ENCODE data around the gene APEX1.
A peak's percentile ranks its signal among the peaks of the same experiment; 100 is the strongest.

APEX1 gene

GRCh38 chr14:20485900-20486299 is 30.9 kb downstream of the APEX1 start:
- no peaks in the 10 kb centered on the region for H3K27me3 ChIP-seq (ENCODE audit: control insufficient read depth, insufficient read depth, low read length)
- no peak overlapping the region for H3K9ac ChIP-seq (ENCODE audit: low read length)
- H3K36me3 ChIP-seq (ENCODE audit: control insufficient read depth, low read depth, low read length), result no peaks in the 10 kb centered on the region
- H3K4me1 ChIP-seq (ENCODE audit: control insufficient read depth, low read depth, low read length), result peaks cover 22% of the 10 kb centered on the region
- H3K4me3 ChIP-seq (ENCODE audit: low read length), result no peak overlapping the region
- H3K9me3 ChIP-seq (ENCODE audit: control insufficient read depth, low read depth, low read length), result no peaks in the 10 kb centered on the region
- H3K27ac ChIP-seq (ENCODE audit: low read length), result no peak overlapping the region

GRCh38 chr14:20486684-20487395 is 31.8 kb downstream of the APEX1 start:
- H3K27ac ChIP-seq (ENCODE audit: low read length), result no peak overlapping the region
- no peaks in the 10 kb centered on the region for H3K27me3 ChIP-seq (ENCODE audit: control insufficient read depth, insufficient read depth, low read length)
- no peaks in the 10 kb centered on the region for H3K36me3 ChIP-seq (ENCODE audit: control insufficient read depth, low read depth, low read length)
- H3K4me3 ChIP-seq (ENCODE audit: low read length), result no peak overlapping the region
- H3K4me1 ChIP-seq (ENCODE audit: control insufficient read depth, low read depth, low read length), result peaks cover 16% of the 10 kb centered on the region
- H3K9ac ChIP-seq (ENCODE audit: low read length), result no peak overlapping the region
- no peaks in the 10 kb centered on the region for H3K9me3 ChIP-seq (ENCODE audit: control insufficient read depth, low read depth, low read length)

- H3K9ac ChIP-seq (ENCODE audit: low read length), result no peak overlapping the region
- no peaks in the 10 kb centered on the region for H3K9me3 ChIP-seq (ENCODE audit: control insufficient read depth, low read depth, low read length)
- no peaks in the 10 kb centered on the region for H3K27me3 ChIP-seq (ENCODE audit: control insufficient read depth, insufficient read depth, low read length)
- no peak overlapping the region for H3K27ac ChIP-seq (ENCODE audit: low read length)
- no peak overlapping the region for H3K4me3 ChIP-seq (ENCODE audit: low read length)
- H3K4me1 ChIP-seq (ENCODE audit: control insufficient read depth, low read depth, low read length), result peaks cover 11% of the 10 kb centered on the region
- H3K36me3 ChIP-seq (ENCODE audit: control insufficient read depth, low read depth, low read length), result no peaks in the 10 kb centered on the region
These were observed 32.3 kb downstream of the APEX1 start for GRCh38 chr14:20487396-20487725.

GRCh38 chr14:20489093-20489994 is 34.3 kb downstream of the APEX1 start:
- Histone ChIP-seq H3K4me1 (ENCODE audit: control insufficient read depth, low read depth, low read length) (peaks cover 11% of the 10 kb centered on the region), H3K4me3 (ENCODE audit: low read length) (no peak overlapping the region), H3K27me3 (ENCODE audit: control insufficient read depth, insufficient read depth, low read length) (no peaks in the 10 kb centered on the region), H3K36me3 (ENCODE audit: control insufficient read depth, low read depth, low read length) (no peaks in the 10 kb centered on the region), H3K9me3 (ENCODE audit: control insufficient read depth, low read depth, low read length) (no peaks in the 10 kb centered on the region), H3K9ac (ENCODE audit: low read length) (no peak overlapping the region), H3K27ac (ENCODE audit: low read length) (no peak overlapping the region)

GRCh38 chr14:20490563-20490962 is 35.5 kb downstream of the APEX1 start:
- peaks cover 6% of the 10 kb centered on the region for H3K4me1 ChIP-seq (ENCODE audit: control insufficient read depth, low read depth, low read length)
- no peaks in the 10 kb centered on the region for H3K27me3 ChIP-seq (ENCODE audit: control insufficient read depth, insufficient read depth, low read length)
- H3K27ac ChIP-seq (ENCODE audit: low read length), result no peak overlapping the region
- H3K9me3 ChIP-seq (ENCODE audit: control insufficient read depth, low read depth, low read length), result no peaks in the 10 kb centered on the region
- H3K4me3 ChIP-seq (ENCODE audit: low read length), result no peak overlapping the region
- no peaks in the 10 kb centered on the region for H3K36me3 ChIP-seq (ENCODE audit: control insufficient read depth, low read depth, low read length)
- no peak overlapping the region for H3K9ac ChIP-seq (ENCODE audit: low read length)

GRCh38 chr14:20492486-20492885 is 37.5 kb downstream of the APEX1 start:
- H3K27me3 ChIP-seq (ENCODE audit: control insufficient read depth, insufficient read depth, low read length), result no peaks in the 10 kb centered on the region
- no peak overlapping the region for H3K27ac ChIP-seq (ENCODE audit: low read length)
- no peak overlapping the region for H3K4me3 ChIP-seq (ENCODE audit: low read length)
- H3K36me3 ChIP-seq (ENCODE audit: control insufficient read depth, low read depth, low read length), result no peaks in the 10 kb centered on the region
- no peak overlapping the region for H3K9ac ChIP-seq (ENCODE audit: low read length)
- H3K9me3 ChIP-seq (ENCODE audit: control insufficient read depth, low read depth, low read length), result no peaks in the 10 kb centered on the region
- H3K4me1 ChIP-seq (ENCODE audit: control insufficient read depth, low read depth, low read length), result no peaks in the 10 kb centered on the region

GRCh38 chr14:20493634-20494033 is 38.6 kb downstream of the APEX1 start:
- no peaks in the 10 kb centered on the region for H3K9me3 ChIP-seq (ENCODE audit: control insufficient read depth, low read depth, low read length)
- no peak overlapping the region for H3K9ac ChIP-seq (ENCODE audit: low read length)
- H3K4me3 ChIP-seq (ENCODE audit: low read length), result no peak overlapping the region
- H3K4me1 ChIP-seq (ENCODE audit: control insufficient read depth, low read depth, low read length), result peaks cover 1% of the 10 kb centered on the region
- no peaks in the 10 kb centered on the region for H3K27me3 ChIP-seq (ENCODE audit: control insufficient read depth, insufficient read depth, low read length)
- H3K36me3 ChIP-seq (ENCODE audit: control insufficient read depth, low read depth, low read length), result no peaks in the 10 kb centered on the region
- no peak overlapping the region for H3K27ac ChIP-seq (ENCODE audit: low read length)

GRCh38 chr14:20494935-20495766 is 40.1 kb downstream of the APEX1 start:
- Histone ChIP-seq H3K27ac (ENCODE audit: low read length) (no peak overlapping the region), H3K4me3 (ENCODE audit: low read length) (no peak overlapping the region), H3K4me1 (ENCODE audit: control insufficient read depth, low read depth, low read length) (peaks cover 12% of the 10 kb centered on the region), H3K9me3 (ENCODE audit: control insufficient read depth, low read depth, low read length) (no peaks in the 10 kb centered on the region), H3K27me3 (ENCODE audit: control insufficient read depth, insufficient read depth, low read length) (no peaks in the 10 kb centered on the region), H3K36me3 (ENCODE audit: control insufficient read depth, low read depth, low read length) (no peaks in the 10 kb centered on the region), H3K9ac (ENCODE audit: low read length) (no peak overlapping the region)

- Histone ChIP-seq H3K9ac (ENCODE audit: low read length) (peak overlapping the region; percentile 17), H3K27me3 (ENCODE audit: control insufficient read depth, insufficient read depth, low read length) (no peaks in the 10 kb centered on the region), H3K9me3 (ENCODE audit: control insufficient read depth, low read depth, low read length) (no peaks in the 10 kb centered on the region), H3K36me3 (ENCODE audit: control insufficient read depth, low read depth, low read length) (no peaks in the 10 kb centered on the region), H3K4me3 (ENCODE audit: low read length) (no peak overlapping the region), H3K4me1 (ENCODE audit: control insufficient read depth, low read depth, low read length) (peaks cover 12% of the 10 kb centered on the region), H3K27ac (ENCODE audit: low read length) (no peak overlapping the region)
These were observed 43.6 kb downstream of the APEX1 start for GRCh38 chr14:20498622-20499021.

GRCh38 chr14:20499108-20499507 is 44.1 kb downstream of the APEX1 start:
- peaks cover 12% of the 10 kb centered on the region for H3K4me1 ChIP-seq (ENCODE audit: control insufficient read depth, low read depth, low read length)
- H3K9me3 ChIP-seq (ENCODE audit: control insufficient read depth, low read depth, low read length), result no peaks in the 10 kb centered on the region
- no peak overlapping the region for H3K27ac ChIP-seq (ENCODE audit: low read length)
- no peak overlapping the region for H3K9ac ChIP-seq (ENCODE audit: low read length)
- H3K36me3 ChIP-seq (ENCODE audit: control insufficient read depth, low read depth, low read length), result no peaks in the 10 kb centered on the region
- H3K4me3 ChIP-seq (ENCODE audit: low read length), result peak overlapping the region; percentile 5
- no peaks in the 10 kb centered on the region for H3K27me3 ChIP-seq (ENCODE audit: control insufficient read depth, insufficient read depth, low read length)

GRCh38 chr14:20499881-20500280 is 44.9 kb downstream of the APEX1 start:
- H3K4me1 ChIP-seq (ENCODE audit: control insufficient read depth, low read depth, low read length), result peaks cover 12% of the 10 kb centered on the region
- H3K27ac ChIP-seq (ENCODE audit: low read length), result no peak overlapping the region
- H3K4me3 ChIP-seq (ENCODE audit: low read length), result no peak overlapping the region
- H3K27me3 ChIP-seq (ENCODE audit: control insufficient read depth, insufficient read depth, low read length), result no peaks in the 10 kb centered on the region
- no peaks in the 10 kb centered on the region for H3K9me3 ChIP-seq (ENCODE audit: control insufficient read depth, low read depth, low read length)
- no peak overlapping the region for H3K9ac ChIP-seq (ENCODE audit: low read length)
- H3K36me3 ChIP-seq (ENCODE audit: control insufficient read depth, low read depth, low read length), result no peaks in the 10 kb centered on the region
